Kidney (tissue), 14 donors: Measurements from ENCODE around the gene CELSR3. TPM values are rescaled to one million over a fixed set of nuclear protein-coding genes. Genes with fewer than 3 reads are reported as not detected.

ENCODE experiments used
- DNase-seq, 5 donors: peaks; one replicate each; pipeline ENCODE4 v3.0.0-alpha.2; 2013 to 2020
- FAIRE-seq: peaks from 2 replicates; lab custom pipeline; 2012; peaks lifted over from hg19 to GRCh38; lab: Jason Lieb, UNC
- H3K27ac ChIP-seq, 2 donors: one replicate each; pipeline ENCODE4 v1.7.0; 2013; ENCODE audit warnings: low read depth in 2 of 2, low read length in 2 of 2, inconsistent platforms in 1 of 2
- H3K27me3 ChIP-seq: one replicate; pipeline ENCODE4 v1.7.1; 2013; ENCODE audit warnings: low read length, inconsistent platforms; ENCODE audit not compliant: control insufficient read depth, insufficient read depth
- H3K36me3 ChIP-seq, 3 donors: one replicate each; pipeline versions ENCODE4 v1.7.0 to v1.7.1; 2013; ENCODE audit warnings: low read length in 3 of 3, control low read depth in 1 of 3, inconsistent platforms in 1 of 3; ENCODE audit not compliant: insufficient read depth in 3 of 3, control insufficient read depth in 2 of 3
- H3K4me1 ChIP-seq, 3 donors: one replicate each; pipeline versions ENCODE4 v1.7.0 to v1.7.1; 2013; ENCODE audit warnings: low read length in 3 of 3, inconsistent platforms in 1 of 3, low read depth in 1 of 3; ENCODE audit not compliant: control insufficient read depth in 2 of 3, insufficient read depth in 2 of 3
- H3K4me3 ChIP-seq, 3 donors: one replicate each; pipeline versions ENCODE4 v1.7.0 to v1.8.1; 2013; ENCODE audit warnings: low read length in 3 of 3, control low read depth in 1 of 3, inconsistent platforms in 1 of 3
- H3K9ac ChIP-seq, 3 donors: one replicate each; pipeline versions ENCODE4 v1.7.0 to v1.7.1; 2013; ENCODE audit warnings: low read length in 3 of 3, control low read depth in 1 of 3, inconsistent platforms in 1 of 3
- H3K9me3 ChIP-seq, 3 donors: one replicate each; pipeline versions ENCODE4 v1.7.0 to v1.7.1; 2013; ENCODE audit warnings: low read length in 3 of 3, control low read depth in 1 of 3, inconsistent platforms in 1 of 3; ENCODE audit not compliant: control insufficient read depth in 2 of 3, insufficient read depth in 1 of 3
- CTCF ChIP-seq: IDR thresholded peaks from 3 replicates; pipeline ENCODE4 v1.5.1; 2012; ENCODE audit warnings: mild to moderate bottlenecking, moderate library complexity, borderline replicate concordance; ENCODE audit not compliant: insufficient read depth; ENCODE audit errors: extremely low read depth
- intact Hi-C: fragments of 100-400 bp; cut with DNase I; formaldehyde crosslinking; loops from one replicate; pipeline ENCODE4 v1.11.1; 2022
- polyA plus RNA-seq: library from polyadenylated mRNA; stranded (reverse); fragments of 350-450 nt; fragmentation: Illumina TruSeq; extraction: RNeasy Lipid Tissue Mini Kit (QIAGEN cat#74804); gene quantifications from one replicate; pipeline ENCODE4 v1.2.3, GENCODE V29; 2014; ENCODE audit warnings: low read depth, low replicate concordance; ENCODE audit not compliant: insufficient read depth
- total RNA-seq: library from RNA; stranded (reverse); fragmentation: NEBNext Ultra II Directional; extraction: Animal tissue kit (Norgen Biotek cat#: 25700); gene quantifications from one replicate; pipeline ENCODE4 v1.2.1, GENCODE V29; 2021
- donor health status: control.
- donor health status: control.
- donor health status: control.
- donor health status: control.
- donor health status: control.
- donor health status: DM: yes; HTN: yes; CAD: no.
- donor health status: Normal renal cell carcinoma (clear cell type).

The CELSR3 gene
- total and polyA plus RNA-seq, 2 donors from 2014 or later = 0.17 to 2.0 TPM

DNA sequence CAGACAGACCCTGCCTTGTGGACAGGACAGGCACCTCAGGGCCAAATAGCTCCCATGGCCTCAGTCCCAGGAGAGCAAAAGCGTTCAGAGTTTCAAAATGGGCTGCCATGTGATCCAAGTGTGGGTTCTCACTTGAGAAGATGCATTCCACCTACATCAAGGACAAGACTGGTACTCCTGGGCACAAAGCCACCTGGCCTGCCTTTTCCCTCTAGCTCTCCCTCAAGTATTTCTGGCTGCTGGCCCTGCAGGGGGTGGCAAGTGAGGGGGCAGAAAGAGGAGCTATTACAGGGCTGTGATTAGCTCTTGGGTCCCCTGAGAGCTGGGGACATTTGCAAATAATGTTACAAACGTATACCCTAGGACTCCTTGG, 61.1 kb downstream of the CELSR3 start:
- no peak for TF ChIP-seq CTCF
- no peaks in the 10 kb centered on the region for H3K9me3 ChIP-seq
- intact Hi-C loops = no loop called here
- peaks cover 6 to 73% (median 59%) of the 10 kb centered on the region in 3 donors for H3K36me3 ChIP-seq
- no peak overlapping the region for H3K4me3 ChIP-seq
- no peak overlapping the region for H3K9ac ChIP-seq
- H3K27me3 ChIP-seq = no peaks in the 10 kb centered on the region
- peaks cover 0 to 4% (median 0%) of the 10 kb centered on the region in 3 donors for H3K4me1 ChIP-seq
- no peak for DNase-seq
- H3K27ac ChIP-seq = no peak overlapping the region
- no peak for FAIRE-seq

- Histone ChIP-seq H3K9me3 (no peaks in the 10 kb centered on the region), H3K27ac (no peak overlapping the region), H3K36me3 (peaks cover 6 to 70% (median 57%) of the 10 kb centered on the region in 3 donors), H3K4me3 (no peak overlapping the region), H3K27me3 (no peaks in the 10 kb centered on the region), H3K9ac (no peak overlapping the region), H3K4me1 (peaks cover 0 to 4% (median 0%) of the 10 kb centered on the region in 3 donors)
- DNase-seq = no peak
- FAIRE-seq = no peak
- no peak for TF ChIP-seq CTCF
- intact Hi-C loops = no loop called here
These were observed 61.7 kb downstream of the CELSR3 start for GRCh38 chr3:48600711-48601621.

GRCh38 chr3:48599509-48600285, 63.0 kb downstream of the CELSR3 start:
- intact Hi-C loops = no loop called here
- no peak for TF ChIP-seq CTCF
- Histone ChIP-seq H3K9ac (peak overlapping the region in 1 of 3 donors; percentile 7), H3K4me3 (no peak overlapping the region), H3K9me3 (no peaks in the 10 kb centered on the region), H3K36me3 (peaks cover 6 to 57% (median 46%) of the 10 kb centered on the region in 3 donors), H3K4me1 (peaks cover 0 to 4% (median 0%) of the 10 kb centered on the region in 3 donors), H3K27ac (peak overlapping the region in 1 of 2 donors; percentile 3), H3K27me3 (no peaks in the 10 kb centered on the region)
- no peak for DNase-seq
- no peak for FAIRE-seq
